ENCODE data around the gene NOL9. TPM values are rescaled to one million over a fixed set of nuclear protein-coding genes. Genes with fewer than 3 reads are reported as not detected.

The NOL9 gene
- total RNA-seq, 2 experiments from 2014 or later: 52.3 to 54.1 TPM

DNA sequence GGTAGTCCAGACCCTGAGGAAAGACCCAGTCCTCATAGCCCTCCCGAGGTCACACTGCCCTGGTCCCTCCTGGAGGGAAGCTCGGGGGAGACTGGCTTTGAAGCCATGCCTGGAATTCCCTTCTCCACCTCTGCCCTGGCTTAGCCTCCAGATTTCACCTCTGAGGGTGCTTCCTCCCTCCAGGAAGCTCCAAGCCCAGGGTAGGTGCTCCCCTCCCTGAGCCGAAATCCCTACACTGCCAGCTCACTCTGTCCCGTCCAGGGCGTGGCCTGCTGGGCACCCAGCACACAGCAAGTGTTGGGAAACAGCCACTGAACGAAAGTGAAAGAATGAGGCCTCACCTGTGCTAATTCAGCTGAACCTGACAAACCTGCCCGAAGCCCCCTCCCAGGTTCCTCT lies 82.3 kb downstream of the NOL9 start:
- TF ChIP-seq, protein P1, sequence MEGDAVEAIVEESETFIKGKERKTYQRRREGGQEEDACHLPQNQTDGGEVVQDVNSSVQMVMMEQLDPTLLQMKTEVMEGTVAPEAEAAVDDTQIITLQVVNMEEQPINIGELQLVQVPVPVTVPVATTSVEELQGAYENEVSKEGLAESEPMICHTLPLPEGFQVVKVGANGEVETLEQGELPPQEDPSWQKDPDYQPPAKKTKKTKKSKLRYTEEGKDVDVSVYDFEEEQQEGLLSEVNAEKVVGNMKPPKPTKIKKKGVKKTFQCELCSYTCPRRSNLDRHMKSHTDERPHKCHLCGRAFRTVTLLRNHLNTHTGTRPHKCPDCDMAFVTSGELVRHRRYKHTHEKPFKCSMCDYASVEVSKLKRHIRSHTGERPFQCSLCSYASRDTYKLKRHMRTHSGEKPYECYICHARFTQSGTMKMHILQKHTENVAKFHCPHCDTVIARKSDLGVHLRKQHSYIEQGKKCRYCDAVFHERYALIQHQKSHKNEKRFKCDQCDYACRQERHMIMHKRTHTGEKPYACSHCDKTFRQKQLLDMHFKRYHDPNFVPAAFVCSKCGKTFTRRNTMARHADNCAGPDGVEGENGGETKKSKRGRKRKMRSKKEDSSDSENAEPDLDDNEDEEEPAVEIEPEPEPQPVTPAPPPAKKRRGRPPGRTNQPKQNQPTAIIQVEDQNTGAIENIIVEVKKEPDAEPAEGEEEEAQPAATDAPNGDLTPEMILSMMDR (IDR thresholded peaks at IDR 0.05): no peak
- H3K27ac ChIP-seq (ENCODE audit: low read depth in 1 of 2, low read length in 2 of 2): no peak overlapping the region
- ATAC-seq (ENCODE audit: poor library complexity): no peak
- Mint-ChIP-seq H3K9me3 (no peaks in the 10 kb centered on the region), H3K27ac (no peak overlapping the region), H3K4me1 (ENCODE audit: low read depth) (peaks cover 10% of the 10 kb centered on the region), H3K4me3 (peak overlapping the region; percentile 11), H3K36me3 (ENCODE audit: low read depth) (no peaks in the 10 kb centered on the region), H3K27me3 (no peaks in the 10 kb centered on the region)
- H3K4me3 ChIP-seq (ENCODE audit: low read length): no peak overlapping the region
- intact Hi-C loops (cut with DNase I, micrococcal nuclease): no loop called here
- peaks cover 2% of the 10 kb centered on the region for H3K36me3 ChIP-seq (ENCODE audit: insufficient read depth, low read length)
- no peaks in the 10 kb centered on the region for H3K9me3 ChIP-seq (ENCODE audit: control insufficient read depth in 1 of 2, insufficient read depth in 1 of 2, low read length in 2 of 2)
- peaks cover 19% of the 10 kb centered on the region for H3K4me1 ChIP-seq (ENCODE audit: insufficient read depth, low read length)
- POLR2A ChIA-PET: interaction anchor here (0.7 to 0.8 kb wide), 2 partner anchors 12 to 39 kb away, joined by 3 read pairs; no protein-coding TSS in a partner anchor
- CTCF ChIA-PET: interaction anchor here (1.2 to 3.0 kb wide), 5 partner anchors 8 to 31 kb away, joined by 4 to 13 read pairs (median 9); no protein-coding TSS in a partner anchor
- no peaks in the 10 kb centered on the region for H3K27me3 ChIP-seq (ENCODE audit: control insufficient read depth in 1 of 2, insufficient read depth in 2 of 2, low read length in 2 of 2)
- DNase-seq: no peak

Other genes starting within 250 kb of the NOL9 start
- gene ACOT7, start 160.7 kb downstream of the NOL9 start, total RNA-seq: 1 to 10 TPM; 5.3 to 5.4 TPM
- not detected for gene HES2, start 134.6 kb downstream of the NOL9 start, total RNA-seq
- 1 to 10 TPM; 2.0 to 3.9 TPM for gene ESPN, start 129.7 kb downstream of the NOL9 start, total RNA-seq
- 100 to 1,000 TPM; 220 to 225 TPM for gene TNFRSF25, start 88.3 kb downstream of the NOL9 start, total RNA-seq
- gene PLEKHG5, start 62.8 kb downstream of the NOL9 start, total RNA-seq: 1 to 10 TPM; 5.0 to 6.1 TPM
- gene TAS1R1, start 794 bp upstream of the NOL9 start, total RNA-seq: not detected
- 10 to 100 TPM; 31.4 to 31.7 TPM for gene ZBTB48, start 25.5 kb upstream of the NOL9 start, total RNA-seq
- gene KLHL21, start 48.4 kb upstream of the NOL9 start, total RNA-seq: 10 to 100 TPM; 32.0 to 33.5 TPM
- 1 to 10 TPM; 4.0 to 4.9 TPM for gene PHF13, start 59.2 kb upstream of the NOL9 start, total RNA-seq
- 10 to 100 TPM; 15.2 to 18.7 TPM for gene THAP3, start 70.4 kb upstream of the NOL9 start, total RNA-seq
- 10 to 100 TPM; 20.6 to 24.0 TPM for gene DNAJC11, start 147.3 kb upstream of the NOL9 start, total RNA-seq
- 10 to 100 TPM; 38.6 to 39.3 TPM for gene CAMTA1, start 230.9 kb upstream of the NOL9 start, total RNA-seq